GM21723 (cell line): ENCODE measurements around the gene ZFYVE9.

ENCODE experiments used
- ATAC-seq: cut with Tn5 transposase; IDR thresholded peaks from one replicate; pipeline ENCODE4 v1.9.1; 2021; ENCODE audit warnings: mild to moderate bottlenecking, moderate library complexity; ENCODE audit not compliant: unreplicated experiment

Gene ZFYVE9

GRCh38 chr1:52321061-52321460, 179.2 kb downstream of the ZFYVE9 start:
- no peak for ATAC-seq

DNA sequence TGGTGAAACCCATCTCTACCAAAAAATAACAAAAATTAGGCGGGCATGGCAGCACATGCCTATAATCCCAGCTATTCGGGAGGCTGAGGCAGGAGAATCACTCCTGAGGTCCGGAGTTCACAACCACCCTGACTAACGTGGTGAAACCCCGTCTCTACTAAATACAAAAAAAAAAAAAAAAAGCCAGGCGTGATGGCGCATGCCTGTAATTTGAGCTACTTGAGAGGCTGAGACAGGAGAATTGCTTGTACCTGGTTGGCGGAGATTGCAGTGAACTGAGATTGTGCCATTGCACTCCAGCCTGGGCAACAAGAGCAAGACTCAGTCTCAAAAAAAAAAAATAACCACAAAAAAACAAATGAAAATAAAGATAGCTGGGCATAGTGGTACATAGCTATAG, 181.8 kb downstream of the ZFYVE9 start:
- ATAC-seq = no peak

- no peak for ATAC-seq
Observed at GRCh38 chr1:52325786-52326185, 183.9 kb downstream of the ZFYVE9 start.

DNA sequence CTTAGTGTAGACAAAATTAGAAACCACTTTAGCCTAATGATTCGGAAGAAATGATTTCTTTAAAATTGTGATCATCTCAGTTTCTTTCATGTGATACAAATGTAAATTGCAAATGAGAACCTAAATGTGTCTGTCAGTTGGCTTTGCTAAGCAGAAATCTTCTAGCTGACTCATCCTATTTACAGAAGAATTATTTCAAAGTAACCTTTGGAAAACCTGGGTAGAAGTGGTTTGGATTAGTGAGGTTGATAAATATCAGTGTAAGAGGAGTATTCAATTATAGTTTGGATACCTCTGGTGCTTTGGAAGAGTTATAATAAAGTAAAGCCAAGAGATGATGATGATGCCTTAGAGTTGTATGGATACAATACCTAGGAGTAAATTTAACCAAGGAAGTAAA, 186.7 kb downstream of the ZFYVE9 start:
- ATAC-seq = no peak

GRCh38 chr1:52332411-52332810, 190.5 kb downstream of the ZFYVE9 start:
- ATAC-seq = no peak

- no peak for ATAC-seq
Observed at GRCh38 chr1:52334906-52335528, 193.1 kb downstream of the ZFYVE9 start.

GRCh38 chr1:52337439-52337838, 195.6 kb downstream of the ZFYVE9 start:
- ATAC-seq = no peak

DNA sequence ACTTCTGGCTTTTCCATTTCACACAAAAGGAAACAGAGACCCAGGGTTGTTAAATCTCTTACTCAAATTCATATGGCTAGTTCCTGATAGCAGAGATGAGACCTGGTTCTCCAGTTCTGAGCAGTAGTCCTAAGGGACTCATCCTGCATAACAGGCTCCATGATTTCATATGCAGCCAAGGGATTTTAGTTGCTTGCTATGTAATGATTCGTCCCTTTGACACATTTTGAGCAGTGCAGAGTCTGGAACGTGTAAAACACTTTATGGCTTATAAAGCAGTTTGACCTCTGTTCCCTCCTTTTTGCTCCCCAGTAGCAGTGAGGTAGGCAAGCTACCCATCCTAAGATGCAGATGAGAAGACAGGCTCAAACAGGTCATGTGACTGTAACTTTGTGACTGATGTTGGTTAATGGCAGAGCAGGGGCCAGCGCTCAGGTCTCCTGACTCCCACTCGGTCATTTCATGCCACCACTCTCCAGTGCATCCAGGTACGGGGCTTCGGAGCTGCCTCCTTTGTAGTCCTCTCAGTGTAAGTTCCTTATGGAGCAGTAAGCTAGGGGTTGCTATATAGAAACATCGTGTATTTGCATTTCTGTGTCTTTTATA, 199.9 kb downstream of the ZFYVE9 start:
- no peak for ATAC-seq

GRCh38 chr1:52343979-52344378, 202.1 kb downstream of the ZFYVE9 start:
- ATAC-seq = no peak

DNA sequence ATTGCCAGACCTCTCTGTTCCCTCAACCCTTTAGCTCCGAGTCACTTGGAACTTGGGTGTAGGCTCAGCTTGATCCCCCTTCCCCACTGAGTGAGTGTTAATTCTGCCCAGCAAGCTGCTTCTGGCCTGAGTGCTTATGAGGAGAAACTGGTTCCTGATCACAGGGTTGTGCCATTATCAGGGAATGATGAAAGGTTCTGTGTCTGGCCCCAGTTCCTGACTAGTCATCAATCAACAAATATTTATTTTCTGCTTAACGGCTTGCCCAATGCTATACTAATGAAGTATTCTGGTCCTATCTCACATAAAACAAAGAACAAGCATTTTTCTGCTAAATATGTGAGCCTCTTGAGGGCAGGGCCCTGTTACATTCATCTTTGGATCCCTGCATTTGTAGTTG, 203.4 kb downstream of the ZFYVE9 start:
- no peak for ATAC-seq

DNA sequence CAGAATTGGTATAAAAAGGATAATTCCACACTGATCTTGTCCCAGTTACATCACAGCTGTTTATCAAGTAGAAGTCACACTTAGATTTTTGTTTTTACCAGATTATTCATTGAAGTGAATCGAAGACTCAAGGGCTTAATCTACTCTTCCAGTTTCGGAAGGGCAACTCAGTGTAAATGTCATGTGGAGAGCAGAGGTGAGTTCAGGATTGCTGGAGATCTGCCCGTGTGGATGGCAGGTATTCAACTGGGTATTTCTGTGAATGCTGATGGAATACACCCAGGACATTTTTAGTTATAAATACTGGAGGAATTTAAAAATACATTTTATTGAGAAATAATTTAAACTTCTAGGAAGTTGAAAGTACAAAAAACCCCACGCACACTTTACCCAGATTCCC, 204.8 kb downstream of the ZFYVE9 start:
- no peak for ATAC-seq

- ATAC-seq = no peak
Observed at GRCh38 chr1:52348704-52349300, 206.9 kb downstream of the ZFYVE9 start.

- ATAC-seq = no peak
Observed at GRCh38 chr1:52352690-52353089, 210.8 kb downstream of the ZFYVE9 start.

GRCh38 chr1:52355436-52355835, 213.5 kb downstream of the ZFYVE9 start:
- no peak for ATAC-seq

DNA sequence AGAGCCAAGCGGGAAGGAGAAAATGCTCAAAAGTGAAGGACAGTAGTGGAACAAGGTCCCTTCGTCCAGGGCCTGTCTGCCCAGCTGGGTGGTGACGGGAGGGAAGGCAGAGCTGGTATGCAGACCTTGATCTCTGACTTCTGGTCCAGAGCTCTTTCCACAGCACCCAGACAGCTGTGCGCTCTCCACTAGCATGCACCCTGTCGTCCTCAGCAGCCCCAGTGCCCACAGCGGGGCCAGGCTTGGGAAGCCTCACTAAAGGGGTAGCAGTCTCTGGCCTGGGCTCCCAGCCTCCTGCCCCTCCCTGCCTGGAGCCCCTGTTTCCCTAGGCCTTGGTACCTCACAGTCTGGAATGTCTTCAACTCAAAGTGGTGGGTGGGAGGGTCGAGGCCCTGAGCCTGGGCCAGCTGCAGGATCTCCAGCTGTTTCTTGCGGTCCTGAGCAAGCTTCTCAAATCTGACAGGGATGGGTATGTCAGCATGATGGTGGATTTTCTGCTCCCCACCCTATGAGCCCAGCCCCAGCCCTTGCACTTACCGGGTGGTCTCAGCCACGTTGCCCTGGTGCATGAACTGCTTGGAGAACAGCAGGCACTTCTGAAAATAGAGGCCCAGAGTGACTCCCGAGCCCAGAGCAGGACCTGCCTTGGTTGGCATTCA, 214.1 kb downstream of the ZFYVE9 start:
- ATAC-seq = no peak

DNA sequence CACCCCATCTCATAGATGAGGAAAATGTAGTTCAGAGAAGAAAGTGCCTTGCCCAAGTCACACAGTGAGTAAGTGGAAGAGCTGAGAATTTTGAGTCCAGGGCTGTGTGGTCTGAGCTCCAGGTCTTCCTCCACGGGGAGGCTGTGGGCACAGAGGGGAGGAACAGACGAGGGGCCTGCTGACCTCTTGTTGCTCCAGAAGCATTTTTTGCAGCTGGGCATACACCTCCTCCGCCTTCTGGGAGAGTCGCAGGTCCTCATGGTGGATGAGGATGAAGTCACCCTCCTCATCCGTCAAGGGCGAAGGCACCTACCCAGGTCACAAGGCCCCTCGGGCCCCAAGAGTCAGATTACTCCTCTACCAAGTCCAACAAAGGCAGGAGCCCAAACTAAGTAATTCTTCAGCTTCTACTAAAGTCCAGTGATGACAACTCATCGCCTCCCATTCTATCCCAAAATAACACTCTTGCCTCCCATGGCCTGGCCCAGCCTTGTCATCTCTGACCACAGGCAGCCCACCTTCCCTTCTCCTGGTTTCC, 215.0 kb downstream of the ZFYVE9 start:
- no peak for ATAC-seq

DNA sequence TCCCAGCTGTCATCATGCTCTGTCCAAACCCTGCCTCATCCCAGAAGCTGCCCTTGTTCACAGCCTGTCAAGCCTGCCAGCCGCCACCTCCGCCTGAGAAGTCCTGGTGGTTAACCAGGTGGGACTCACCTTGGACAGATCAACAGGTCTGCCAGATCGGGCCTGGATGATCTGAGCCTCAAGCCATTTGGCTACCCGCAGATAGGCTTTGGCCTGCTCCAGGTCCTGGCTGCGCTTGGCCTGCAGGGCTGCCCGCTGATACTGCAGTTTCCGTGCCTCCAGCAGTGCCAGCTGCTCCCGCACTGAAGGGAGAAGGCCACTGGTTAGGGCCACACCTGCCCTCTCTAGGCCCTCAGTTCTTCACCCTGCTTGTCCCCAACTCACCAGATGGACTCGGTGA, 215.5 kb downstream of the ZFYVE9 start:
- no peak for ATAC-seq

- no peak for ATAC-seq
Observed at GRCh38 chr1:52358851-52359497, 217.1 kb downstream of the ZFYVE9 start.

GRCh38 chr1:52359676-52360594, 218.0 kb downstream of the ZFYVE9 start:
- no peak for ATAC-seq

DNA sequence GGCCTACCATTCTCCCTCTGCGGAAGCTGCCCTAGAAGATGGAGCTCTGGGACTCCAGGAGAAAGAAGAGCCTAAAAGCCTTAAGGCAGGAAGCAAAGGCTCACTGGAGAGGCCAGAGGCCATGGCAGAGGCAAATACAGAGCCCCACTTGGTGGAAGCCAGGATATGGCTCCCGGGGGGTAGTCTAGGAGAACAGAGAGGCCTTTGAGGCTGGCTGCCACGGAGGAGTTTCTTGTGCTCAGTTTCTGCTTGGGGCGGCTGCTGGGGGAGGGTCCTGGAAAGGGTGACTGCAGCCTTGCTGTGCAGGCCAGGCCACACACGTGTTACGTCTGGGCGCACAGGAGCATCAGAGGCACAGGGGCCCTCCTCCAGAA, 218.7 kb downstream of the ZFYVE9 start:
- ATAC-seq = no peak
